Osteocyte (in vitro differentiated cells): ENCODE data around the gene GKN1. TPM values are rescaled to one million over a fixed set of nuclear protein-coding genes. Genes with fewer than 3 reads are reported as not detected.

ENCODE experiments used
- DNase-seq: peaks from one replicate; pipeline ENCODE4 v3.0.0; 2021; ENCODE audit warnings: mixed read lengths; ENCODE audit not compliant: unreplicated experiment; ENCODE audit errors: extremely low spot score
- H3K27ac Mint-ChIP-seq: one replicate; pipeline ENCODE4 v1.8.0; 2021; ENCODE audit warnings: mild to moderate bottlenecking, mixed read lengths; ENCODE audit not compliant: unreplicated experiment
- H3K27me3 Mint-ChIP-seq: one replicate; pipeline ENCODE4 v1.8.0; 2021; ENCODE audit warnings: mixed read lengths; ENCODE audit not compliant: unreplicated experiment
- H3K36me3 Mint-ChIP-seq: one replicate; pipeline ENCODE4 v1.8.0; 2021; ENCODE audit warnings: mixed read lengths; ENCODE audit not compliant: unreplicated experiment
- H3K4me1 Mint-ChIP-seq: one replicate; pipeline ENCODE4 v1.8.0; 2021; ENCODE audit warnings: mixed read lengths; ENCODE audit not compliant: unreplicated experiment
- H3K4me3 Mint-ChIP-seq: one replicate; pipeline ENCODE4 v1.8.0; 2021; ENCODE audit warnings: mild to moderate bottlenecking, moderate library complexity, mixed read lengths; ENCODE audit not compliant: unreplicated experiment
- H3K9me3 Mint-ChIP-seq: one replicate; pipeline ENCODE4 v1.8.0; 2021; ENCODE audit warnings: mixed read lengths; ENCODE audit not compliant: unreplicated experiment
- total RNA-seq: library from RNA; stranded (reverse); gene quantifications from 2 replicates; pipeline ENCODE4 v1.2.1, GENCODE V29; 2021
- TF ChIP-seq, protein P1 (sequence below): fragments of 200-600 bp; sonication (generic); IDR thresholded peaks from 2 replicates; pipeline ENCODE4 v1.5.0; 2021; ENCODE audit warnings: antibody characterized with exemption, mild to moderate bottlenecking, moderate library complexity

Gene GKN1
- total RNA-seq, 1 donor from 2014 or later = not detected

DNA sequence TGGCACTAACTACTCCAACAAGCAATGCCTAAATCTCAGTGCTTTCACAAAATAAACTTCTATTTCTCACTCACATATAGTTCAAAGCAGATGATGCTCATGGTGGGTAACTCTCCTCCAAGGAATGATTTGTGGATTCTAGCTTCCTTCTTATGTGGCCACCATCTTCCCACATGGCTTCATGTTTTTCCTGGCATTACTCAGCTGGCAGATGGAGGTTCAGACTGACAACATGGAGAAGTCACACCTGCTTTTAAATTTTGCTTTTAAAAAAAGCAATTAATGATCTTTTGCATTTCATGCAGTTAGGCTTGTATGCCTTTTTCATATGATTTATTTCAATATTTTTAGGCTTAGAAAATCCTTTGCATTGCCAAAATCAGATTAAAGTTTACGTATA lies 15.4 kb upstream of the GKN1 start:
- Mint-ChIP-seq H3K36me3 (no peaks in the 10 kb centered on the region), H3K27me3 (no peaks in the 10 kb centered on the region), H3K27ac (no peak overlapping the region), H3K9me3 (peaks cover 11% of the 10 kb centered on the region), H3K4me3 (no peak overlapping the region), H3K4me1 (no peaks in the 10 kb centered on the region)
- DNase-seq = no peak
- TF ChIP-seq, protein P1, sequence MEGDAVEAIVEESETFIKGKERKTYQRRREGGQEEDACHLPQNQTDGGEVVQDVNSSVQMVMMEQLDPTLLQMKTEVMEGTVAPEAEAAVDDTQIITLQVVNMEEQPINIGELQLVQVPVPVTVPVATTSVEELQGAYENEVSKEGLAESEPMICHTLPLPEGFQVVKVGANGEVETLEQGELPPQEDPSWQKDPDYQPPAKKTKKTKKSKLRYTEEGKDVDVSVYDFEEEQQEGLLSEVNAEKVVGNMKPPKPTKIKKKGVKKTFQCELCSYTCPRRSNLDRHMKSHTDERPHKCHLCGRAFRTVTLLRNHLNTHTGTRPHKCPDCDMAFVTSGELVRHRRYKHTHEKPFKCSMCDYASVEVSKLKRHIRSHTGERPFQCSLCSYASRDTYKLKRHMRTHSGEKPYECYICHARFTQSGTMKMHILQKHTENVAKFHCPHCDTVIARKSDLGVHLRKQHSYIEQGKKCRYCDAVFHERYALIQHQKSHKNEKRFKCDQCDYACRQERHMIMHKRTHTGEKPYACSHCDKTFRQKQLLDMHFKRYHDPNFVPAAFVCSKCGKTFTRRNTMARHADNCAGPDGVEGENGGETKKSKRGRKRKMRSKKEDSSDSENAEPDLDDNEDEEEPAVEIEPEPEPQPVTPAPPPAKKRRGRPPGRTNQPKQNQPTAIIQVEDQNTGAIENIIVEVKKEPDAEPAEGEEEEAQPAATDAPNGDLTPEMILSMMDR = no peak

- Mint-ChIP-seq H3K4me1 (no peaks in the 10 kb centered on the region), H3K36me3 (no peaks in the 10 kb centered on the region), H3K9me3 (peaks cover 8% of the 10 kb centered on the region), H3K27ac (no peak overlapping the region), H3K27me3 (no peaks in the 10 kb centered on the region), H3K4me3 (no peak overlapping the region)
- DNase-seq = no peak
- TF ChIP-seq, protein P1 = no peak
Measured at GRCh38 chr2:68961380-68961779, 13.1 kb upstream of the GKN1 start.

GRCh38 chr2:68964282-68964681 lies 10.2 kb upstream of the GKN1 start:
- peaks cover 8% of the 10 kb centered on the region for H3K9me3 Mint-ChIP-seq
- no peak overlapping the region for H3K27ac Mint-ChIP-seq
- no peak overlapping the region for H3K4me3 Mint-ChIP-seq
- DNase-seq = no peak
- H3K27me3 Mint-ChIP-seq = no peaks in the 10 kb centered on the region
- no peaks in the 10 kb centered on the region for H3K36me3 Mint-ChIP-seq
- TF ChIP-seq, protein P1 = no peak
- peaks cover 11% of the 10 kb centered on the region for H3K4me1 Mint-ChIP-seq

- TF ChIP-seq, protein P1 = no peak
- no peaks in the 10 kb centered on the region for H3K36me3 Mint-ChIP-seq
- H3K4me1 Mint-ChIP-seq = peaks cover 47% of the 10 kb centered on the region
- H3K9me3 Mint-ChIP-seq = peaks cover 8% of the 10 kb centered on the region
- H3K4me3 Mint-ChIP-seq = no peak overlapping the region
- H3K27ac Mint-ChIP-seq = no peak overlapping the region
- no peaks in the 10 kb centered on the region for H3K27me3 Mint-ChIP-seq
- no peak for DNase-seq
Measured at GRCh38 chr2:68968221-68968620, 6.2 kb upstream of the GKN1 start.

GRCh38 chr2:68969736-68970490 lies 4.5 kb upstream of the GKN1 start:
- H3K36me3 Mint-ChIP-seq = no peaks in the 10 kb centered on the region
- peak overlapping the region; percentile 37 for H3K27ac Mint-ChIP-seq
- H3K4me1 Mint-ChIP-seq = peaks cover 53% of the 10 kb centered on the region
- no peaks in the 10 kb centered on the region for H3K27me3 Mint-ChIP-seq
- H3K9me3 Mint-ChIP-seq = no peaks in the 10 kb centered on the region
- no peak overlapping the region for H3K4me3 Mint-ChIP-seq
- TF ChIP-seq, protein P1 = no peak
- DNase-seq = no peak
